Fibroblast of lung (primary cell): ENCODE measurements around the gene RDH14. TPM values are rescaled to one million over a fixed set of nuclear protein-coding genes. Genes with fewer than 3 reads are reported as not detected.

Experiments used
- DNase-seq, 2 donors: peaks; one replicate each; pipeline versions ENCODE4 v3.0.0 to v3.0.0-alpha.2; 2010; ENCODE audit warnings: low read depth in 2 of 2
- H2AFZ ChIP-seq: 2 replicates; pipeline ENCODE4 v1.5.1; 2012; ENCODE audit warnings: low read length, control low read depth, inconsistent platforms
- H3K27ac ChIP-seq: 2 replicates; pipeline ENCODE4 v1.5.1; 2011; ENCODE audit warnings: low read length, control low read depth; ENCODE audit not compliant: insufficient read depth
- H3K27me3 ChIP-seq: 2 replicates; pipeline ENCODE4 v1.5.1; 2011; ENCODE audit warnings: mild to moderate bottlenecking, low read length; ENCODE audit not compliant: control insufficient read depth, insufficient read depth
- H3K36me3 ChIP-seq: 2 replicates; pipeline ENCODE4 v1.5.1; 2011; ENCODE audit warnings: low read length; ENCODE audit not compliant: control insufficient read depth, insufficient read depth
- H3K4me1 ChIP-seq: 2 replicates; pipeline ENCODE4 v1.5.1; 2011; ENCODE audit warnings: low read length; ENCODE audit not compliant: control insufficient read depth, insufficient read depth; ENCODE audit errors: extremely low read depth
- H3K4me2 ChIP-seq: 2 replicates; pipeline ENCODE4 v1.5.1; 2011; ENCODE audit warnings: low read length, control low read depth; ENCODE audit not compliant: insufficient read depth; ENCODE audit errors: extremely low read depth
- H3K4me3 ChIP-seq, 4 experiments: fragments of 200-600 bp in 1 of 4; sonication (generic) in 1 of 4; replicated peaks in 1 of 4; 2 replicates each; pipeline ENCODE4 v1.5.1; 2011 to 2016; ENCODE audit warnings: low read length in 4 of 4, low read depth in 3 of 4, mild to moderate bottlenecking in 3 of 4, control low read depth in 2 of 4, inconsistent platforms in 1 of 4, mixed read lengths in 1 of 4; ENCODE audit not compliant: insufficient read depth in 1 of 4; ENCODE audit errors: control extremely low read depth in 1 of 4
- H3K79me2 ChIP-seq: 2 replicates; pipeline ENCODE4 v1.5.1; 2012; ENCODE audit warnings: mild to moderate bottlenecking, low read length, inconsistent platforms; ENCODE audit not compliant: control insufficient read depth, insufficient read depth
- H3K9ac ChIP-seq: 2 replicates; pipeline ENCODE4 v1.5.1; 2011; ENCODE audit warnings: mild to moderate bottlenecking, low read length, control low read depth; ENCODE audit not compliant: insufficient read depth
- H3K9me3 ChIP-seq: 2 replicates; pipeline ENCODE4 v1.5.1; 2012; ENCODE audit warnings: low read depth, low read length; ENCODE audit not compliant: control insufficient read depth, insufficient read depth
- H4K20me1 ChIP-seq: 2 replicates; pipeline ENCODE4 v1.5.1; 2011; ENCODE audit warnings: low read length; ENCODE audit not compliant: control insufficient read depth, insufficient read depth; ENCODE audit errors: extremely low read depth
- EZH2 ChIP-seq: IDR thresholded peaks from 2 replicates; pipeline ENCODE4 v1.5.1; 2012; ENCODE audit warnings: low read length, control low read depth, mild to moderate bottlenecking; ENCODE audit errors: missing control alignments
- polyA plus RNA-seq, 2 donors: library from polyadenylated mRNA; depleted of rRNA in 1 of 2; stranded (reverse) in 1 of 2; unstranded in 1 of 2; fragments of >200 nt; gene quantifications; 2 replicates each; pipeline ENCODE4 v1.2.1, GENCODE V29; 2011 to 2012; ENCODE audit warnings: missing spikeins in 1 of 2
- total RNA-seq: library from RNA; depleted of rRNA; stranded (reverse); fragments of >200 nt; gene quantifications from 2 replicates; pipeline ENCODE4 v1.2.1, GENCODE V29; 2014
- TF ChIP-seq, protein P1 (sequence below), 2 donors: IDR thresholded peaks in 1 of 2; conservative IDR thresholded peaks in 1 of 2; 1 replicate in 1 of 2; 2 replicates in 1 of 2; pipeline ENCODE4 v1.5.1; 2011 to 2012; ENCODE audit warnings: low read length in 2 of 2, control low read depth in 1 of 2, inconsistent platforms in 1 of 2, low read depth in 1 of 2, mild to moderate bottlenecking in 1 of 2

The RDH14 gene
- total and polyA plus RNA-seq, 2 donors (not counting 1 experiment from before 2014, with no cell fraction given), result 26.6 to 28.6 TPM

DNA sequence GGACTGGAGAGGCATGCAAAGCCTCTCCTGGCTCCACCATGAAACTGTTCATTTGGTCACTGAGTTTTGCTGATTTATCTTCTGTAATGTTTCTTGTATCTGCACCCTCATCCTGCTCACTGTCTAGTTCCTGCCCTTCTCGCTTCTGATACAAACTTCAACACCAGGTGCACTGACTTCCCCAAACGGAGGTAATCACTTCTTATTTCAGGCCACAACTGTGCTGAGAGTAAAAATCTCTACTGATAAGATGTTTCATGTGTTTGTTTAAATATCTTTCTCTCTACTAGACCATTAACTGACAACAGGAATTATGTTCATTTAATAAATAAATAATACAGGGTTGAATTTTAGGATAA, 39.8 kb upstream of the RDH14 start:
- no peak overlapping the region for H3K27ac ChIP-seq
- no peak overlapping the region for H3K9ac ChIP-seq
- no peaks in the 10 kb centered on the region for H4K20me1 ChIP-seq
- TF ChIP-seq, protein P1, sequence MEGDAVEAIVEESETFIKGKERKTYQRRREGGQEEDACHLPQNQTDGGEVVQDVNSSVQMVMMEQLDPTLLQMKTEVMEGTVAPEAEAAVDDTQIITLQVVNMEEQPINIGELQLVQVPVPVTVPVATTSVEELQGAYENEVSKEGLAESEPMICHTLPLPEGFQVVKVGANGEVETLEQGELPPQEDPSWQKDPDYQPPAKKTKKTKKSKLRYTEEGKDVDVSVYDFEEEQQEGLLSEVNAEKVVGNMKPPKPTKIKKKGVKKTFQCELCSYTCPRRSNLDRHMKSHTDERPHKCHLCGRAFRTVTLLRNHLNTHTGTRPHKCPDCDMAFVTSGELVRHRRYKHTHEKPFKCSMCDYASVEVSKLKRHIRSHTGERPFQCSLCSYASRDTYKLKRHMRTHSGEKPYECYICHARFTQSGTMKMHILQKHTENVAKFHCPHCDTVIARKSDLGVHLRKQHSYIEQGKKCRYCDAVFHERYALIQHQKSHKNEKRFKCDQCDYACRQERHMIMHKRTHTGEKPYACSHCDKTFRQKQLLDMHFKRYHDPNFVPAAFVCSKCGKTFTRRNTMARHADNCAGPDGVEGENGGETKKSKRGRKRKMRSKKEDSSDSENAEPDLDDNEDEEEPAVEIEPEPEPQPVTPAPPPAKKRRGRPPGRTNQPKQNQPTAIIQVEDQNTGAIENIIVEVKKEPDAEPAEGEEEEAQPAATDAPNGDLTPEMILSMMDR (conservative IDR thresholded peaks at IDR 0.05 in 1 of 2, IDR thresholded peaks at IDR 0.05 in 1 of 2; ENCODE audit: low read depth in 1 of 2, low read length in 2 of 2), result no peak
- no peak for TF ChIP-seq EZH2
- H2AFZ ChIP-seq, result no peak overlapping the region
- no peak overlapping the region for H3K4me2 ChIP-seq
- H3K36me3 ChIP-seq, result no peaks in the 10 kb centered on the region
- no peaks in the 10 kb centered on the region for H3K27me3 ChIP-seq
- no peak for DNase-seq
- no peaks in the 10 kb centered on the region for H3K79me2 ChIP-seq
- peaks cover 14% of the 10 kb centered on the region for H3K4me1 ChIP-seq
- no peaks in the 10 kb centered on the region for H3K9me3 ChIP-seq
- no peak overlapping the region for H3K4me3 ChIP-seq

DNA sequence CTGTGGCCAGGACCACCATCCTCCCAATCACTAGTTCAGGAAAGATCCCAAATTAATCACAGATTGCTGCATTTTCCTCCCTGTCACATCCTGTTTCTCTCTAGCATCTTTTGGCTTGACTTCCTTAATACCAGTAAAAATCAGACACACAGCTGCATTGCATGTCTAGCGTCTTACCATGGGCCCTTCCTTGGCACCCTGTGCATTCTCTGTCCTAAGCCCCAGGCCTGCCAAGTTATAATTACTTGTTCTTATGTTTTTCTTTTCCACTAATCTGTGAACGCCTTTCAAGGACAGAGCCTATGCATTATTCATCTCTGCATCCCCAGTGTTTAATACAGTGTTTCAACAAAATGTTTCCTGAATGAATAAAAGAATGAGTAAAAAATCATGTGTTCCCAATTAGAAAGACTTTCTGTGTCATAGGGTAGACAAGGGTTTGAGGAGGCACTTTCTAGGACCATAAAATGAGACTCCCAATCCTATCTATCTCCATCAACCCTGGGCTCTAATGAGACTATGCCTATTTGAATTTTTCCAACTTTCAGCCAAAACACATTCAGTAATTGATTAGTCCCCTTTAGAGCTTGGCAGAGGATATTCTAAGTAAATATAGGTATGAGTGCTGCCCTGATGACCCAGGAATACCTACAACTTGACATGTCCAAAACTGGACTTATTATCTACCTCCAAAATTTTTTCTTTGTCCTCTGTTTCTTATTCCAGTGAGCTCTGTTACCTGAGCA, 39.2 kb upstream of the RDH14 start:
- Histone ChIP-seq H2AFZ (no peak overlapping the region), H3K79me2 (no peaks in the 10 kb centered on the region), H3K9ac (no peak overlapping the region), H3K9me3 (no peaks in the 10 kb centered on the region), H3K27me3 (no peaks in the 10 kb centered on the region), H3K27ac (peak overlapping the region; percentile 25), H3K4me2 (peak overlapping the region; percentile 4), H3K4me3 (no peak overlapping the region), H3K36me3 (no peaks in the 10 kb centered on the region), H4K20me1 (no peaks in the 10 kb centered on the region), H3K4me1 (peaks cover 14% of the 10 kb centered on the region)
- no peak for TF ChIP-seq EZH2
- TF ChIP-seq, protein P1 (conservative IDR thresholded peaks at IDR 0.05 in 1 of 2, IDR thresholded peaks at IDR 0.05 in 1 of 2; ENCODE audit: low read depth in 1 of 2, low read length in 2 of 2), result no peak
- DNase-seq, result peak; percentile 28 to 40

DNA sequence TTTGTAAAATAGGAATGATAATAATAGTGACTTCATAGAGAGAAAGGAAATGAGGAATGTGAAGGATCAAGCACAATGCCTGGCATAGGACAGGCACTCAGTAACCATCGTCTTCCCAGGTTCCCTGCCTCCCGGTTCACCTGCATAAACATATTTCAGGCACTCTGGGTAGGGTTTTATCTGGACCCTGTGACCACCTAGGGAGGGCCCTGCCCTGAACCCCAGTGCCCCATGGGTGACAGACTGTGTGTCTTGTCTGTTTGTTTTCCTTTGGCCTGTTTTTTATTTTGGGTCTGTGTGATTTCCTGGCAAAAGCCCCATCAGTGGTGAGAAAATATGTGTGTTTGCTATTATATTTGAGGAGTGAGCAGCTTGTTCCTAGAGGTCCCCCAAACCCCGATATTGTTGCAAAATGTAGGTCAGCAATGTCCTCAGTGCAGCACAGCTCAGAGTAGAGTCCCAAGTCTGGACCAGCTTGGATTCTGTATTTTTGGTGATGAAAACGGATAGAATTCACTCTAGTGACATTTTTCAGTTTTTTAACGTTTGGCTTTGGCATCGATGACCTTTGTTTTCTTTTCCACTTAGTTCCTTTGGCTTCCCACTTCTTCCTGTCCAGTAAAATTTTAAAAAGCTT, 38.5 kb upstream of the RDH14 start:
- H3K9ac ChIP-seq, result no peak overlapping the region
- H3K79me2 ChIP-seq, result no peaks in the 10 kb centered on the region
- H3K36me3 ChIP-seq, result no peaks in the 10 kb centered on the region
- H4K20me1 ChIP-seq, result no peaks in the 10 kb centered on the region
- peak overlapping the region; percentile 37 for H2AFZ ChIP-seq
- H3K4me2 ChIP-seq, result peak overlapping the region; percentile 4
- DNase-seq, result no peak
- H3K9me3 ChIP-seq, result no peaks in the 10 kb centered on the region
- no peak for TF ChIP-seq EZH2
- TF ChIP-seq, protein P1 (conservative IDR thresholded peaks at IDR 0.05 in 1 of 2, IDR thresholded peaks at IDR 0.05 in 1 of 2; ENCODE audit: low read depth in 1 of 2, low read length in 2 of 2), result no peak
- peaks cover 14% of the 10 kb centered on the region for H3K4me1 ChIP-seq
- no peaks in the 10 kb centered on the region for H3K27me3 ChIP-seq
- no peak overlapping the region for H3K4me3 ChIP-seq
- H3K27ac ChIP-seq, result peak overlapping the region; percentile 25
